Common myeloid progenitor, CD34-positive (primary cell): Measurements from ENCODE around the gene LRRC37A2.
"Not testable (repeated sequence)": the region's sequence is repeated elsewhere in the genome, so short reads cannot be mapped to it uniquely, and the experiment has no call there.

Experiments used
- CTCF ChIA-PET: fragments of 350-600 bp; sonication (Branson Sonifier 250); formaldehyde crosslinking; loops from one replicate; lab custom pipeline; 2021; ENCODE audit warnings: antibody characterized with exemption; lab: Charles Lee
- POLR2A ChIA-PET: fragments of 350-600 bp; sonication (Branson Sonifier 250); formaldehyde crosslinking; loops from one replicate; lab custom pipeline; 2021; ENCODE audit warnings: antibody characterized with exemption; lab: Charles Lee
- DNase-seq, 3 donors: peaks; one replicate each; pipeline versions ENCODE4 v3.0.0 to v3.0.0-alpha.2; 2013
- H3K27ac ChIP-seq, 2 experiments: 1 replicate in 1 of 2; 2 replicates in 1 of 2; pipeline ENCODE4 v1.7.0; 2013; ENCODE audit warnings: inconsistent platforms in 2 of 2, low read length in 2 of 2, mild to moderate bottlenecking in 2 of 2, low read depth in 1 of 2, moderate library complexity in 1 of 2; ENCODE audit not compliant: severe bottlenecking in 2 of 2, insufficient read depth in 1 of 2, poor library complexity in 1 of 2
- H3K27me3 ChIP-seq, 5 experiments: replicated peaks in 2 of 5; 1 replicate in 3 of 5; 2 replicates in 2 of 5; pipeline versions ENCODE4 v1.6.1 to v1.7.0; 2013; ENCODE audit warnings: low read length in 4 of 5, mild to moderate bottlenecking in 2 of 5, moderate library complexity in 2 of 5, inconsistent platforms in 1 of 5; ENCODE audit not compliant: insufficient read depth in 5 of 5, control insufficient read depth in 4 of 5
- H3K36me3 ChIP-seq, 4 experiments: 1 replicate in 2 of 4; 2 replicates in 2 of 4; pipeline versions ENCODE4 v1.6.1 to v1.7.0; 2013; ENCODE audit warnings: low read length in 3 of 4, control low read depth in 1 of 4, mild to moderate bottlenecking in 1 of 4; ENCODE audit not compliant: control insufficient read depth in 4 of 4, insufficient read depth in 4 of 4
- H3K4me1 ChIP-seq, 4 experiments: 1 replicate in 3 of 4; 2 replicates in 1 of 4; pipeline versions ENCODE4 v1.6.1 to v1.7.1; 2013; ENCODE audit warnings: low read length in 3 of 4, mild to moderate bottlenecking in 3 of 4, control low read depth in 1 of 4, inconsistent platforms in 1 of 4, moderate library complexity in 1 of 4; ENCODE audit not compliant: control insufficient read depth in 4 of 4, insufficient read depth in 4 of 4; ENCODE audit errors: control extremely low read depth in 1 of 4
- H3K4me3 ChIP-seq, 7 experiments: 1 replicate in 4 of 7; 2 replicates in 3 of 7; pipeline versions ENCODE4 v1.5.1 to v1.7.0; 2013; ENCODE audit warnings: mild to moderate bottlenecking in 7 of 7, low read length in 6 of 7, moderate library complexity in 6 of 7, inconsistent platforms in 2 of 7, low read depth in 2 of 7, control low read depth in 1 of 7; ENCODE audit not compliant: insufficient read depth in 4 of 7, control insufficient read depth in 1 of 7; ENCODE audit errors: extremely low read depth in 1 of 7
- H3K9me3 ChIP-seq, 5 experiments: 1 replicate in 4 of 5; 2 replicates in 1 of 5; pipeline versions ENCODE4 v1.6.1 to v1.7.1; 2013; ENCODE audit warnings: low read length in 4 of 5, mild to moderate bottlenecking in 2 of 5, inconsistent platforms in 1 of 5, low read depth in 1 of 5, moderate library complexity in 1 of 5; ENCODE audit not compliant: control insufficient read depth in 4 of 5, insufficient read depth in 2 of 5; ENCODE audit errors: control extremely low read depth in 1 of 5
- WGBS: methylation state at CpG from one replicate; pipeline ENCODE4 v1.1.5; 2013; ENCODE audit not compliant: insufficient coverage; 5-methylcytosine and 5-hydroxymethylcytosine counted together

The LRRC37A2 gene

GRCh38 chr17:46566980-46567379 is 54.7 kb downstream of the LRRC37A2 start:
- not testable (repeated sequence) for DNase-seq

GRCh38 chr17:46571796-46572195 is 59.5 kb downstream of the LRRC37A2 start:
- no CpG with 5 or more reads among the region's 4 CpGs for WGBS
- H3K4me3 ChIP-seq, H3K9me3 ChIP-seq, DNase-seq, H3K27me3 ChIP-seq, H3K27ac ChIP-seq, H3K36me3 ChIP-seq, POLR2A ChIA-PET, CTCF ChIA-PET, H3K4me1 ChIP-seq: not testable (repeated sequence)

More at GRCh38 chr17:46566980-46567379, 54.7 kb downstream of the LRRC37A2 start:
- CTCF ChIA-PET, H3K27me3 ChIP-seq, H3K9me3 ChIP-seq, POLR2A ChIA-PET, H3K4me3 ChIP-seq, H3K4me1 ChIP-seq, H3K36me3 ChIP-seq, H3K27ac ChIP-seq: not testable (repeated sequence)
- WGBS: no CpG with 5 or more reads among the region's 1 CpG

DNA sequence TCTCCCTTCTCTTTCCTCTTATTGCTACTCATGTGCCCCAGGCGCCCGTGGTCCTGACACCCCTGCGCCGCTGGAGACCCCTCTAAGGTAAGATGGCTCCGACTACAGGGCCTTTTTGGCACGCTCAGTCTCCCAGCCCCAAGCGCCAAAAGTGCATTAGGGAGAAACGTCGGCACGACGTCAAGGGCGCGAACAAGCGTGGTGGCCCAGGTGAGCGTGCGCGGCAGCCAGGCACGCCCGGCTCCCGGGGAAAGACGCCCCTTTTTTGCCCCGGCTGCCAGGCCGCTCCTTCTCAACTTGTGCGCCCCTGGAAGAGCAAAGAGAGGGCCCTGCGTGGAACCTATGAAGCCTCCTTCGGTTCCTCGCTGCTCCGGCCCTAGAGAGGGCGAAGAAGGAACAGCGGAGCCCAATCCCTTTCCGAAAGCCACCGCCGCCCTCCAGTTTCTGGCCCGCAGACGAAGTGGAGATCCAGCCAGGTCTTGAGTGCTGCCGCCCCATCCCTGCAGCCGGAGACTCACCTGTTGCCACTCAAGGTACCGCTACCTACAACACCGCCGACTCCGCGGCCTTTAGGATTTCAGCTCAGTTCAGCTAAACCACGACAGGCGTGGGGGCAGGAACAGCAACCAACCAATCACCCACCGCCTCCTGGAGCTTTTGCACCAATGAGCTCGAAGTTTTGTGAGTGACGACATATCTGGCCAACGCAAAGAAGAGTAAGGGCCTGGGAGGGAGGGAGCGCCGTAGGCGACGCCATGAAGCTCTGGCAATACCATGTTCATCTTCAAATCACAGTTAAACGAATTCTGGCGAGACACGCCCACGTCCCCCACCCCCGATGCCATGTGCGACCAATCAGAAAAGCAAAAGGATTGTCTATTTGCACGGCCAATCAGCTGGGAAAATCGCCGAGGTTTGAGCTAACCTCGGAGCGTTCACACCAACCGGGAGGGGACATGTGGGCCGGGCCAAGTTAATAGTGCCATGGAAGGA is 67.1 kb downstream of the LRRC37A2 start, which contains the start of gene ARL17A:
Gene ARL17A, minus strand, starts transcription at position 609 of the 993 bp plus-strand sequence. CDS start 3,369 bp downstream, outside the sequence.
- H3K27me3 ChIP-seq, H3K27ac ChIP-seq, POLR2A ChIA-PET, H3K4me1 ChIP-seq, DNase-seq, H3K9me3 ChIP-seq, H3K36me3 ChIP-seq, CTCF ChIA-PET: not testable (repeated sequence)
- H3K4me3 ChIP-seq: peak within 1 kb of the TSS in 1 of 7 experiments; percentile 52
- WGBS: no CpG with 5 or more reads among the region's 65 CpGs

- POLR2A ChIA-PET, H3K27ac ChIP-seq, H3K36me3 ChIP-seq, DNase-seq, H3K4me1 ChIP-seq, CTCF ChIA-PET, H3K9me3 ChIP-seq, H3K27me3 ChIP-seq: not testable (repeated sequence)
- WGBS: no CpG with 5 or more reads among the region's 18 CpGs
- peak overlapping the region in 1 of 7 experiments; percentile 52 for H3K4me3 ChIP-seq
Observed at GRCh38 chr17:46580082-46580481, 67.8 kb downstream of the LRRC37A2 start.

DNA sequence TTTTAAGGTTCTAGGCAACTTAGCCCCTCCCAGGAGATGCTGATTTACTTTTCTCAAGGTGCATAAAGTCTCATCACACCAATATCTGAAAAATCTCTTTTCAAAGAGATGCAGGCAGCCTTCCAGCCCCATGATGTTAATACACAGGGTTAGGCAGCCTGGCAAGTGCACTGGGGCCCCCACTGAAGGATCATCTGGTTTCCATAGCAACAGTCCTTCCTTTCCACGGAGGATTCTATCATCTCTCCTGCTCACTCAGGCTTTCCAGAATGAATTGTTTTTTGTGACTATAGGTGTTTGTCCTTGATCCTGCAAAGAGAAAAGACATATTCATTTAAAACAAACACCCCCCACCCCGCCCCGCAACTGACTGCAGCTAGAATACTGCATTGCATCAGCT is 73.2 kb downstream of the LRRC37A2 start:
- H3K4me3 ChIP-seq, H3K27me3 ChIP-seq, POLR2A ChIA-PET, H3K36me3 ChIP-seq, CTCF ChIA-PET, H3K4me1 ChIP-seq, H3K9me3 ChIP-seq, DNase-seq, H3K27ac ChIP-seq: not testable (repeated sequence)
- no CpG with 5 or more reads among the region's 3 CpGs for WGBS

GRCh38 chr17:46590157-46591146 is 78.2 kb downstream of the LRRC37A2 start, which contains the start of gene NSF:
Gene NSF, plus strand, starts transcription at chr17:46590669. Its CDS starts 107 bp downstream, at chr17:46590776.
- H3K4me1 ChIP-seq, H3K9me3 ChIP-seq, DNase-seq, H3K4me3 ChIP-seq, CTCF ChIA-PET, H3K27ac ChIP-seq, H3K36me3 ChIP-seq, H3K27me3 ChIP-seq, POLR2A ChIA-PET: not testable (repeated sequence)
- no CpG with 5 or more reads among the region's 95 CpGs for WGBS
